Peyer's patch (tissue), 4 donors: Measurements from ENCODE around the gene TBATA.

Experiments
- CTCF ChIP-seq, 6 experiments: fragments of 450-650 bp in 4 of 6; fragments of 200-600 bp in 2 of 6; sonication (generic) in 1 of 6; IDR thresholded peaks; one replicate each; pipeline ENCODE4 v1.5.1; 2017 to 2019; ENCODE audit warnings: antibody characterized with exemption in 6 of 6, mild to moderate bottlenecking in 3 of 6, moderate library complexity in 1 of 6
- POLR2A ChIP-seq, 2 donors: fragments of 450-650 bp; IDR thresholded peaks; one replicate each; pipeline ENCODE4 v1.5.1; 2017; ENCODE audit warnings: antibody characterized with exemption in 2 of 2, mild to moderate bottlenecking in 2 of 2, moderate library complexity in 2 of 2

- TF ChIP-seq CTCF (IDR thresholded peaks at IDR 0.05), result no peak
- no peak for TF ChIP-seq POLR2A (IDR thresholded peaks at IDR 0.05)
Measured at GRCh38 chr10:70729763-70730357, 55.3 kb downstream of the TBATA start.
